Stimulated activated CD8-positive, alpha-beta memory T cell treated with anti-CD3 and anti-CD28 coated beads, Interleukin-4, amount 100 ng/mL, for 4 hours (primary cell): Measurements from ENCODE around the gene RAB3B.
"Not testable (repeated sequence)": the region's sequence is repeated elsewhere in the genome, so short reads cannot be mapped to it uniquely, and the experiment has no call there.

Source experiments
- DNase-seq, 2 donors: peaks; one replicate each; pipeline ENCODE4 v3.0.0-alpha.2; 2020; ENCODE audit warnings: low read depth in 2 of 2, low spot score in 1 of 2

Gene RAB3B

GRCh38 chr1:51922040-51922439, 68.5 kb downstream of the RAB3B start:
- no peak for DNase-seq

DNA sequence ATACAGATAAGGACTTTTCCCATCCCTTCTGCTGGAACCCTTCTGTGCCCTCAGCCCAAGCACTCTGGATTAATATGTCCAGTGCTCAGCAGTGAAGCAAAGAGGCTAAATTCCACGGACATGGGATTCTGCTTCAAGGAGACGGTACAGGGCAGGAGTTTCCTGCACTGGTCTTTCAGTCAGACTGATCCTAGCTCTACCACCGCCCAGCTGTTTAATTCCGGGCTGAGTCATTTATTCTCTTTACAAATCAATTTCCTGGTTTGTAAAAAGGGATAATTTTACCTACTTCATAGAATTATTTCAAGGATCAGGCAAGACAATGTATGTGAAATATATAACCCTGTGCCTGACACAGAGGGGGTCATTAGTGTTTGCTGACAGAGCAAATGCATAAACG, 70.4 kb downstream of the RAB3B start:
- no peak for DNase-seq

- no peak for DNase-seq
Measured at GRCh38 chr1:51919684-51920083, 70.8 kb downstream of the RAB3B start.

GRCh38 chr1:51916587-51917405, 73.7 kb downstream of the RAB3B start:
- DNase-seq, result no peak

DNA sequence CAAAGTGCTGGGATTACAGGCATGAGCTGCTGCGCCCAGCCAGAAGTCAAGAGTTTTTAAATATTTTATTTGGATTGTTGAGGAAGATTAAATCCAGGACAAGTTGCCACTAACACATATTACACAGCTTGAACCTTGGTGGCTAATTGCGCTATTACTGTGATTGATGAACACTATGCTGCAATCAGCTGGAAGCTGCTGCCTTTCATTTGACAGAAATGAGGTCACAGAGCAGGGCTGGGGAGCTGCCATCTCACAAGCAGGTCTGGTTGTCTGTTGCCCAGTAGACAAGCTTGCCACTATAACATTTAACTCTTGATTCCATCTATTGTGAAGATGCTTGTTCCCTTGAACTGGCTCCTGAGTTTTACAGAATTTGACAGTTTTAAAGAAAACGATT, 74.5 kb downstream of the RAB3B start:
- DNase-seq, result no peak

GRCh38 chr1:51912881-51913280, 77.6 kb downstream of the RAB3B start:
- no peak for DNase-seq

GRCh38 chr1:51910221-51911000, 80.1 kb downstream of the RAB3B start:
- no peak for DNase-seq

GRCh38 chr1:51908499-51908898, 82.0 kb downstream of the RAB3B start:
- DNase-seq, result no peak

GRCh38 chr1:51907079-51907702, 83.3 kb downstream of the RAB3B start:
- no peak for DNase-seq

GRCh38 chr1:51906306-51907078, 84.0 kb downstream of the RAB3B start:
- no peak for DNase-seq

DNA sequence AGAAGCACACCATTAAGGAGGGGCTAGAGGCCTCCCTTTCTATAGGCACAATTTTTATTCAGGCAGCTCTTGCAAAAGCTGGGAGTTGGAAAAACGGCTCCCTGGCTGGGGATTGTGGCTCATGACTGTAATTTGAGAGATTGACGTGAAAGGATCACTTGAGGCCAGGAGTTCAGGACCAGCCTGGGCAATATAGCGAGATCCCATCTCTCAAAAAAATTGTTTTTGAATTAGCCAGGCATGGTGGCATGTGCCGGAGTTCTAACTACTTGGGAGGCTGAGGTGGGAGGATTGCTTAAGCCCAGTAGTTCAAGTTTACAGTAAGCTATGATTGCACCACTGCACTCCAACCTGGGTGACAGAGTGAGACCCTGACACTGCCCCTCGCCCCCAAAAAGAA, 88.0 kb downstream of the RAB3B start:
- DNase-seq, result no peak

- DNase-seq, result no peak
Measured at GRCh38 chr1:51901151-51901550, 89.3 kb downstream of the RAB3B start.

DNA sequence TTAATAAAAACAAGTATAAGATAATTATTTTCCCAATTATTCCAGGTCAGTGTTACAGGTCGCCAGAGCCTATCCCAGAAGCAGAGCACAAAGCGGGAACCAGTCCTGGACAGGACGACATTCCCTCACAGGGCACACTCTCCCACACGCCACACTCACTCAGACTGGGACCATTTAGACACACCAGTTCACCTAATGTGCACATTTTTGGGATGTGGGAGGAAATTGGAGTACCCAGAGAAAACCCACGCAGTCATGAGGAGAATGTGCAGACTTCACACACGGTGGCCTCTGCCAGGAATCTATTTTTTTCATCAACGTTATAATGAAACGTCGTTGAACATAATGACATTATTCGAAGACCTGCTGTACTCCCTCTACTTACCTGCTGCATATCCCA, 91.5 kb downstream of the RAB3B start:
- DNase-seq, result no peak

DNA sequence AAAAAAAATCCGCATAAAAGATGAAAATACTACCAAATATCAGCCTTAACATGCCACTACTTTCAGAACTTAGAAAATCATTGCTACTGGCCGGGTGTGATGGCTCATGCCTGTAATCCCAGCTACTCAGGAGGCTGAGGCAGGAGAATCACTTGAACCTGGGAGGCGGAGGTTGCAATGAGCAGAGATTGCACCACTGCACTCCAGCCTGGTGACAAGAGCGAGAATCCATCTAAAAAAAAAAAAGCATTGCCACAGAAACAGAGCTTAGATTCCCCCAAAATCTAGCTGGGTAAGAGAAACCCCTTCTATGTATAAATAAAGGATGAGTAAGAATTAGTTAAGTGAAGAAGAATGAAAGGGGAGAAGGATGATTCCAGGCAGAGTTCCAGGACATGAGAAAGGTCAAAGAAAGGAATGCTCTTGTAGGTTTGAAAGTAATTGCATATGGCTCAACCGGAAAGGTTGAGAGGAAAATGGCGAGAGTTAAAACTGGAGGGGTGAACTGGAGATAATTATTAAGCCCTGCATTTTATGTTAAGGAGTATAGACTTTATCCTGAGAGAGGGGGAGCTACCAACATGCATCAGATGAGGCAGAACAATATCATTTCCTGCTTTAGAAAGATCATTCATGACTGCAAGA, 92.3 kb downstream of the RAB3B start:
- no peak for DNase-seq

- DNase-seq, result no peak
Measured at GRCh38 chr1:51897699-51898031, 92.8 kb downstream of the RAB3B start.

DNA sequence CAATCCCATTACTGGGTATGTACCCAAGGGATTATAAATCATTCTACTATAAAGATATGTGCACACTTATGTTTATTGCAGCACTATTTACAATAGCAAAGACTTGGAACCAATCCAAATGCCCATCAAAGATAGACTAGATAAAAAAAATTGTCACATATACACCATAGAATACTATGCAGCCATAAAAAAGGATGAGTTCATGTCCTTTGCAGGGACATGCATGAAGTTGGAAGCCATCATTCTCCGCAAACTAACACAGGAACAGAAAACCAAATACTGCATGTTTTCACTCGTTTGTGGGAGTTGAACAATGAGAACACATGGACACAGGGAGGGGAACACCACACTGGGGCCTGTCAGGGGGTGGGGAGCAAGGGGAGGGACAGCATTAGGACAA, 95.8 kb downstream of the RAB3B start:
- not testable (repeated sequence) for DNase-seq

DNA sequence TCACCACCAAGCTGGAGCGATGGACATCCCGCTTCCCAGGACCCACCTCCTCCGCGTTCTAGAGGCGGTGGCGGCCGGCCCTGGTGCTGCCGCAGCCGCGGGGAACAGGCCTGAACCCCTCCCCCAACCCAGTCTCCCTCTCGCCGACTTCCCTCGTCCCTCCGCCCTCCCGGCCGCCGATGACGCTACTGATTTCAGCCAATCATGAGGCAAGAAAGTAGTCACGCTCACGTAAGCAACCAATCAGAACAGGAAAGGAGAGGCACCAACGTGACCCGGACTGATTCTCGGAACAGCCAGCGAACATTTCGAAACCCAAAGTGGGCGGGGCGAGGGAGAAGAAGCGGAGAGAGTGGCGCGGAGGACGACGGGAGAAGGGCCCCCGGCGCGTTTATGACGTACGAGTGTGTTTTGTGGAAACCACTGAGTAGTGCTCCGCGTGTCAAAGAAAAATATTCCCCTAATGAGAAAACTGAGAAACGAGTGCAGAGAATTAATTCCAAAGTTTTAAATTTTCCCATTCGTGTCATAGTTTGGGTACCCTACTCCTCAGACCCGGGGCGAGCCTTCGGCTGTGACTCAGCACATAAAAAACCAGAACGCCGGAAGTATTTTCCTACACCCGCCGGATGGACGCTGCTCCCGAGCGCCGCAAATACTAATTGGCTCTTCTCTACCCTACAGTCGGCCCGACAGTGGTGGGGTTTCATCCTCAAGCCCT, 111.7 kb downstream of the RAB3B start, which contains the start of gene NRDC:
NRDC (minus strand) TSS at position 112 of the 721 bp plus-strand sequence. CDS start 112 bp downstream, outside the sequence.
- peak; percentile 99 for DNase-seq

DNA sequence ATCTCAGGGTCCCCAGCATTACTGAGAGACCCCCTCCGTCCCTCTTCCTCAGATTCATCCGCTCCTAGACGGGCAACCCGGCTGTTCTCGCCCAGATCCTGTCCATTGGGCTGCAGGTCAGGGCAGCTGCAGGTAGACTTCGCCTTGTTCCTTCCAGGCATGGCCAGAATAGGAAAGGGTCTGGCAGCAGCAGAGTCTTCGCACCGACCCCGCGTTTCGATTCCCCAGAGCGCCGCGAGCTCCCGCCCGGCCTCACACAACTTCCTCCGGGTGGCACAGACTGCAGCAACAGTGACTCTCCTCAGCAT, 112.2 kb downstream of the RAB3B start:
- no peak for DNase-seq

DNA sequence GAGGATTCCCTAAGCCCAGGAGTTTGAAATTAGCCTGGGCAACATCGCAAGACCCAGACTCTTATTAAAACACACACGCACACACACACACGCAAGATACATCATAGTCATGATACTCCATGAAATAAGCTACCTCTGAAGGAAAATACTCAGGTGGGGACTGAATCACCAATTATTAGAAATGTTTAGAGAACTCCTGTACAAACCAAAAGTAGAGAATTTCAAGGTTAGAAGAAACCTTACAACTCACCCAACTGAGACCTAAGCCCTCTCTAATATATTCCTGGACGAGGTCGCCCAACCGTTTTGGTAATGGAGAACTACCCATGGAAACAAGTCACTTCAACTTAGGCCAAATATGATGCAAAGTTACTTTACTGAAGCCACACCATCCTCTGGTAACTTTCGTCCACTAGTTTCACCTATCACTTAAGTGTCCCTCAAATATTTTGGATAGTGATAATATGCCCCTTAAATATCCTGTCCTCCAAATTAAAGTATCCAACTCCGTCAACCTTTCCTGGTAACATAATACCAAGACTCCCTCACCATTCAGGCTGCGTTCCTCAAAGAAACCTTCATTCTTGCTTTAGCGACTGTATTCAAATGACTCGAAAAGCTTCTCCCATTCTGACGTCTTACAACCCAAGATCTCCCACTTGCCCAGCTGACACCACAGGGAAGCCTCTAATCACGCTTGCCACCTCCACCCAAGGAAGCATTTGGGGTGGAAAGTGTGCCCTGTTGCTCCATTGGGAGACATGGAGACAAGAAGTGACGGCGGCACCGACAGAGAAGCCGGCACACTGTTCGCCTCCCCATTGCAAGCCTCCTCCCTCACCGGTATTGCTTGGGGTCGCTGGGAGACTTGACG, 112.8 kb downstream of the RAB3B start:
- DNase-seq, result no peak
